Activated CD8-positive, alpha-beta T cell treated with anti-CD3 and anti-CD28 coated beads for 36 hours (primary cell): Measurements from ENCODE around the gene RHOA. TPM values are rescaled to one million over a fixed set of nuclear protein-coding genes. Genes with fewer than 3 reads are reported as not detected.
A peak's percentile ranks its signal among the peaks of the same experiment; 100 is the strongest.
"Not testable (repeated sequence)": the region's sequence is repeated elsewhere in the genome, so short reads cannot be mapped to it uniquely, and the experiment has no call there.

ENCODE experiments used
- ATAC-seq: fragments of 200-7000 bp; cut with Tn5 transposase; one replicate; pipeline ENCODE4 v1.10.0; 2021; ENCODE audit warnings: mild to moderate bottlenecking, moderate library complexity
- CTCF ChIA-PET: fragments of 350-600 bp; sonication (Branson Sonifier 250); formaldehyde crosslinking; loops from one replicate; lab custom pipeline; 2021; ENCODE audit warnings: antibody characterized with exemption; lab: Charles Lee
- POLR2A ChIA-PET: fragments of 350-600 bp; sonication (Branson Sonifier 250); formaldehyde crosslinking; loops from one replicate; lab custom pipeline; 2021; ENCODE audit warnings: antibody characterized with exemption; lab: Charles Lee
- DNase-seq: peaks from one replicate; pipeline ENCODE4 v3.0.0-alpha.2; 2020
- H3K27ac Mint-ChIP-seq: one replicate; pipeline ENCODE4 v1.8.0; 2021; ENCODE audit warnings: mild to moderate bottlenecking, mixed read lengths
- H3K27me3 Mint-ChIP-seq: one replicate; pipeline ENCODE4 v1.8.0; 2021; ENCODE audit warnings: mixed read lengths
- H3K36me3 Mint-ChIP-seq: one replicate; pipeline ENCODE4 v1.8.0; 2021; ENCODE audit warnings: low read depth, mixed read lengths
- H3K4me1 Mint-ChIP-seq: one replicate; pipeline ENCODE4 v1.8.0; 2021; ENCODE audit warnings: low read depth, mixed read lengths
- H3K4me3 Mint-ChIP-seq: one replicate; pipeline ENCODE4 v1.8.0; 2021; ENCODE audit warnings: mild to moderate bottlenecking, moderate library complexity, mixed read lengths
- H3K9me3 Mint-ChIP-seq: one replicate; pipeline ENCODE4 v1.8.0; 2021; ENCODE audit warnings: mixed read lengths
- CTCF ChIP-seq: fragments of 200-600 bp; IDR thresholded peaks from one replicate; pipeline ENCODE4 v1.8.0; 2022; ENCODE audit warnings: antibody characterized with exemption, mild to moderate bottlenecking
- intact Hi-C: fragments of 100-400 bp; cut with micrococcal nuclease; formaldehyde crosslinking; loops from one replicate; pipeline ENCODE4 v1.10.0; 2022
- total RNA-seq, 2 experiments: library from RNA; stranded (reverse); gene quantifications; one replicate each; pipeline ENCODE4 v1.2.3, GENCODE V29; 2021

Gene RHOA
- total RNA-seq, 2 experiments from 2014 or later, result 432 to 437 TPM

GRCh38 chr3:49410846-49411534 is 786 bp downstream of the RHOA start:
- no peaks in the 10 kb centered on the region for H3K9me3 Mint-ChIP-seq
- H3K36me3 Mint-ChIP-seq, result peaks cover 51% of the 10 kb centered on the region
- CTCF ChIA-PET, result interaction anchor here (5.0 kb wide), 1 partner anchor 71 kb away, joined by 31 read pairs; the partner anchor contains the start of gene USP4
- no peak for TF ChIP-seq CTCF
- H3K27ac Mint-ChIP-seq, result peak overlapping the region; percentile 94
- intact Hi-C loops, result no loop called here
- ATAC-seq (no peak), DNase-seq (no peak)
- POLR2A ChIA-PET, result interaction anchor here (0.7 to 3.9 kb wide), 10 partner anchors 10 to 268 kb away, joined by 3 to 37 read pairs (median 5); partner anchors contain the start of genes GPX1, NICN1 and USP4
- peaks cover 62% of the 10 kb centered on the region for H3K4me1 Mint-ChIP-seq
- H3K4me3 Mint-ChIP-seq, result peak overlapping the region; percentile 89
- no peaks in the 10 kb centered on the region for H3K27me3 Mint-ChIP-seq

- Mint-ChIP-seq H3K36me3 (peaks cover 52% of the 10 kb centered on the region), H3K4me1 (peaks cover 62% of the 10 kb centered on the region), H3K4me3 (peak overlapping the region; percentile 89), H3K27me3 (no peaks in the 10 kb centered on the region), H3K9me3 (no peaks in the 10 kb centered on the region), H3K27ac (peak overlapping the region; percentile 94)
- CTCF ChIA-PET, result interaction anchor here (1.4 to 5.0 kb wide), 2 partner anchors 51 to 71 kb away, joined by 3 to 31 read pairs; partner anchors contain the start of gene USP4
- no peak for TF ChIP-seq CTCF
- intact Hi-C loops, result no loop called here
- no peak for ATAC-seq
- DNase-seq, result no peak
- POLR2A ChIA-PET, result interaction anchor here (0.6 to 3.9 kb wide), 9 partner anchors 19 to 607 kb away, joined by 3 to 37 read pairs (median 4); partner anchors contain the start of genes GPX1, NICN1 and USP4
Measured at GRCh38 chr3:49410066-49410845, 1.5 kb downstream of the RHOA start.

- CTCF ChIA-PET, result interaction anchor here (2.5 kb wide), 1 partner anchor 67 kb away, joined by 9 read pairs; the partner anchor contains the start of gene USP4
- Mint-ChIP-seq H3K4me3 (no peak overlapping the region), H3K9me3 (no peaks in the 10 kb centered on the region), H3K27ac (peak overlapping the region; percentile 76), H3K36me3 (peaks cover 48% of the 10 kb centered on the region), H3K27me3 (no peaks in the 10 kb centered on the region), H3K4me1 (peaks cover 49% of the 10 kb centered on the region)
- intact Hi-C loops, result no loop called here
- no peak for ATAC-seq
- POLR2A ChIA-PET, result interaction anchor here (2.1 kb wide), 1 partner anchor 17 kb away, joined by 5 read pairs; no protein-coding TSS in a partner anchor
- no peak for DNase-seq
- TF ChIP-seq CTCF, result no peak
Measured at GRCh38 chr3:49406571-49407565, 4.9 kb downstream of the RHOA start.

- H3K9me3 Mint-ChIP-seq, intact Hi-C loops, DNase-seq, H3K4me3 Mint-ChIP-seq, ATAC-seq, H3K27me3 Mint-ChIP-seq, H3K27ac Mint-ChIP-seq: not testable (repeated sequence)
- peaks cover 59% of the 10 kb centered on the region for H3K4me1 Mint-ChIP-seq
- POLR2A ChIA-PET, result interaction anchor here (1.1 to 2.3 kb wide), 4 partner anchors 11 to 66 kb away, joined by 3 to 5 read pairs (median 4); partner anchors contain the start of gene USP4
- CTCF ChIA-PET, result interaction anchor here (1.5 to 2.5 kb wide), 2 partner anchors 44 to 66 kb away, joined by 5 to 9 read pairs; partner anchors contain the start of gene USP4
- H3K36me3 Mint-ChIP-seq, result peaks cover 51% of the 10 kb centered on the region
Measured at GRCh38 chr3:49405570-49405969, 6.2 kb downstream of the RHOA start.
